HS-27A (cell line): ENCODE data around the gene SANBR.
"Not testable (repeated sequence)": the region's sequence is repeated elsewhere in the genome, so short reads cannot be mapped to it uniquely, and the experiment has no call there.

ENCODE experiments used
- DNase-seq: peaks from one replicate; pipeline ENCODE4 v3.0.0-alpha.2; 2012; ENCODE audit warnings: low read depth, missing footprints

Gene SANBR

GRCh38 chr2:61065714-61066709 is at the start of gene SANBR:
Gene SANBR, plus strand, starts transcription at chr2:61065871. Its CDS starts 4,480 bp downstream, at chr2:61070351.
- DNase-seq = no peak

DNA sequence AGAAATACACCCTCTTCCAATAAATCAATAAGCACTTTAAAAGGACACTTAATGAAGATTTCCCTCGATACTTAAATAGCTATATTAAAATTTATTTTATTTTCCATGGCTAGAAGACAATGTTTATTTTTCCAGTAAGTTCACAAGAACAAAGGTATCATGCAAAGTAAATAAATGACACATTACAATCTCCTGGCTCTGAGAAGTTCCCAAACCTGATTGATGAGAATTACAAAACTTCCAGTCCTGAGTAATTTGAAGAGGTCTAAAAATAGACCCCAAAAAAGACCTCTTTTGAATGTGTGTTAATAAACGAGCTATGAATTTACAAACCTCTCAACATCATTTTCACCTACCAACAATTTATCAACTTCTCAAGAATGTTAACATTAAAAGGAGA is 49.7 kb upstream of the SANBR start:
- no peak for DNase-seq

GRCh38 chr2:61016392-61017002 is 49.2 kb upstream of the SANBR start:
- no peak for DNase-seq

- DNase-seq = peak; percentile 66
Observed at GRCh38 chr2:61017003-61017555, 48.6 kb upstream of the SANBR start.

DNA sequence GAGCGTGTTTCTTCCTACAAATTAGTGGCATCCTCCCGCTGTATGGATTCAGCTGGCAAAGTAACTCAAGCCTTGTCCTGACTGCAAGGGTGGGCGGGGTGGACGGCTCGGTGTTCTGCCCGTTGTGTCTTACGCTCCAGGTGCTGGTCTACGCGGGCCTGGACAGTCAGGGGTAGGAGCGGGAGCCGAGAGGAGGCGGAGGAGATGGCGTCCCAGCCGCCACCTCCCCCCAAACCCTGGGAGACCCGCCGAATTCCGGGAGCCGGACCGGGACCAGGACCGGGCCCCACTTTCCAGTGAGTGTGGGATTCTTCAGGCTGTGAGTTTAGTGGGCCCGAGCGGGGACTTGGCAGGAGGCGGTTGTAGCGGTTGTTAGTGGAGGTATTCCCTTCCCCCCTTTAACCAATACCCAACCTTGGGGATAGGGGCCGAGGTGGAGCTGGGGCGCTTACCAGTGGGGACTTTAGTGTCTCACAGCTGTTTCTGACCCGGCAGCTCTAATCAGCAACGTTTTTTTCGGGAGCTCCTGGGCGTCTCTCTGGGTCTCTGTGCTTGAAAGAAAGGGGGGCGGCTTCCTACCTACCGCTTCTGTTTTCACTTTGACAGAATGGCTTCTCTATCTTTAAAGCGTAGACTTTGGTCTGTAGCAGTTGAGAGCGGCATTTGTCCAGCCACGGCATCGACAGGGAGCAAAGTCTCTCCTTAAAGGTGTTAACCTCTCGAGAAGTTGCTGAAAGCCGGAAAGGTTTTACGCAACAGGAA is 47.9 kb upstream of the SANBR start, which contains the start of the genes PEX13 and PUS10:
TSS of gene PEX13 (plus strand) at position 165 of the 762 bp plus-strand sequence. CDS start at position 205, 40 bp downstream.
TSS of gene PUS10 (minus strand) at position 700 of the 762 bp plus-strand sequence. CDS start 6,365 bp downstream, outside the sequence.
- DNase-seq = no peak

DNA sequence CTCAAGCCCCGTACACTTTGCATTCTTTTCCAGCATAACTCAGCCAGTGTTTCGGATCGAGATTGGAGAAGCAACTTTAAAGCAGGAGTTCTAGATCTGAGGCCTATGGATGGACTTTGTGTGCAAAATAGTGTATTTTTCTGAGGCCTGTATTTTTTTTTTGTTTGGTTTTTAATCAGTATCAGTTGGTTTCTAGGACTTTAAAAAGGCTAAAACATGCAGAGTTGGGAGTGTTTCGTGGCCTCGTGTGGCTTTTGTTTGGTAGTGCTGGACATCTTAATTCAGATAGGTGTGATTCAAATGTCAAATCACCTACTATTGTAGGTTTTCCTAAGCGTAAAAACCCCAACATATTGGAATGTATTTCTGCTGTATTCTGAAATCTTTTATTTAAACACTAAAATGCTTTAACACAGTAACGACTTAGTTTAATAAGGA is 47.3 kb upstream of the SANBR start:
- DNase-seq = no peak

- DNase-seq = no peak
Observed at GRCh38 chr2:61018798-61019197, 46.9 kb upstream of the SANBR start.

DNA sequence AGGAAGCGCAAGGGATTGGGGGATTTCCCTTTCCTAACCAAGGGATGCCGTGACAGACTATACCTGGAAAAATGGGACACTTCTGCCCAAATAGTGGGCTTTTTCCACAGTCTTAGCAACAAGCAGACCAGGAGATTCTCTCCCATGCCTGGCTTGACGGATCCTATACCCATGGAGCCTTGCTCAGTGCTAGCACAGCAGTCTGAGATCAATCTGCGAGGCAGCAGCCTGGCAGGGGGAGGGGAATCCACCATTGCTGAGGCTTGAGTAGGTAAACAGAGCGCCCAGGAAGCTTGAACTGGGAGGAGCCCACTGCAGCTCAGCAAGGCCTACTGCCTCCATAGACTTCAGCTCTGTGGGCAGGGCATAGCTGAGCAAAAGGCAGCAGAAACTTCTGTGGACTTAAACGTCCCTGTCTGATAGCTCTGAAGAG is 44.4 kb upstream of the SANBR start:
- no peak for DNase-seq

GRCh38 chr2:61023670-61024069 is 42.0 kb upstream of the SANBR start:
- no peak for DNase-seq

DNA sequence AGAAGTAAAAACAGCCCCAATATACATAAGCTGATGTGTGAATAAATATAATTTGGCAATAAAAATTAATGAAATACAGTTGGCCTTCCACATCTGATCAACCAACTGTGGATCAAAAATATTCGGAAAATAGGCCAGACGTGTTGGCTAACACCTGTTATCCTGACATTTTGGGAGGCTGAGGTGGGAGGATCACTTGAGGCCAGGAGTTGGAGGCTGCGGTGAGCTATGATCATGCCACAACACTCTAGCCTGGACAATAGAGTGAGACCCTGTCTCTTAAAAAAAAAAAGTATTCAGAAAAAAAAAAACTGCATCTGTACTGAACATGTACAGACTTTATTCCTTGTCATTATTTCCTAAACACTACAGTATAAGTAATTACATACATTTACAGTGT is 36.1 kb upstream of the SANBR start:
- DNase-seq = no peak

- DNase-seq = not testable (repeated sequence)
Observed at GRCh38 chr2:61034592-61034991, 31.1 kb upstream of the SANBR start.

GRCh38 chr2:61036643-61037042 is 29.0 kb upstream of the SANBR start:
- not testable (repeated sequence) for DNase-seq

GRCh38 chr2:61042807-61043206 is 22.9 kb upstream of the SANBR start:
- DNase-seq = no peak

DNA sequence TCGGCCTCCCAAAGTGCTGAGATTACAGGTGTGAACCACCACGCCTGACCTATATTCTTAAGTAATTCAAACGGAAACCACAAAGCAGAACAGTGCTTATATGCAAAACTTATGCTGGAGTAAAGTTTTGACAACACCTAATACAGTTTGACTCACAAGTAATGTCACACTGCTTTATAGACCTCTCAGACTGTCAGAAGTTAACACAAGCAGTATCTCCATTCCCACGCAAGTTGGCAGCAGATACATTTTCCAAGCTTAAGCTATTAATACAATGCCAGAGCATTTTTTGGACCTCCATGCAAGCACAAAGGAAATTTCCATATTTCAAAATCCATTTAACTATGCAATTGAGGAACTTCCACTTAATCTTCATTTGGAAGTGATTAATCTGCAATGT is 21.0 kb upstream of the SANBR start:
- DNase-seq = no peak

GRCh38 chr2:61045226-61045625 is 20.4 kb upstream of the SANBR start:
- no peak for DNase-seq

- no peak for DNase-seq
Observed at GRCh38 chr2:61045999-61046398, 19.7 kb upstream of the SANBR start.

GRCh38 chr2:61055557-61055956 is 10.1 kb upstream of the SANBR start:
- no peak for DNase-seq

DNA sequence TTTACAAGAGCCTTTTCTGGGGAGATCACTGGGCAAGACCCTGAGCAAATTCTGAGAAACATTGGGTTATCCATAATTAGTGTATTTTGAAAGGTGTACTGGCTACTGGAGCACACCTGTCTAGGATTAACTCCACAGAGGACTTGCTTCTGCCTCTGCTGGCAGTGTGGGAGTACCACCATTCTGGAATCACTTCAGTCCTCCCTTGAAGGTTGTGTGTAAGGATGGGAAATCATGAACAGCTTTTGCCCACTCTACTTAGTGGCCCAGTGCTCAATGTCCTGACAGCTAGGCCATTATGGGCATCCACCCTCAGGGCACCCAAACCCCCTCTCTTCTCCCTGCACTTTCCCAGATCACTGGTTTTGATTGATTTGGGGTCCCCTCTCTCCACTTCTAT is 8.1 kb upstream of the SANBR start:
- no peak for DNase-seq

DNA sequence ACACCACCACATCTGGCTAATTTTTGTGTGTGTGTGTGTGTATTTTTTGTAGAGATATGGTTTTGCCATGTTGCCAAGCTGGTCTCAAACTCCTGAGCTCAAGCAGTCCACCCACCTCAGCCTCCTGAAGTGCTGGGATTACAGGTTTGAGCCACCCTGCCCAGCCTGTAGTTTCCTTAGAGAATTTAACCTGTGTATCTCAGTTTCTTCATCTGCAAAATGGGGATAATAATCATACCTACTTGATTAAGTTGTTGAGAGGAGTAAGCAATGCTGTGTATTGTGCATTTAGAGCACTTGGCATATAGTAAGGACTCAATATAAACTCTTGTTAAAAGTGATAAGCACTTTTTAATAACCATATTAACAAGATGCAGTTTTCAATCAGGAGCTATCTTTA is 6.3 kb upstream of the SANBR start:
- no peak for DNase-seq

GRCh38 chr2:61074100-61074499 is 8.4 kb downstream of the SANBR start:
- no peak for DNase-seq

GRCh38 chr2:61085883-61086282 is 20.2 kb downstream of the SANBR start:
- DNase-seq = no peak

DNA sequence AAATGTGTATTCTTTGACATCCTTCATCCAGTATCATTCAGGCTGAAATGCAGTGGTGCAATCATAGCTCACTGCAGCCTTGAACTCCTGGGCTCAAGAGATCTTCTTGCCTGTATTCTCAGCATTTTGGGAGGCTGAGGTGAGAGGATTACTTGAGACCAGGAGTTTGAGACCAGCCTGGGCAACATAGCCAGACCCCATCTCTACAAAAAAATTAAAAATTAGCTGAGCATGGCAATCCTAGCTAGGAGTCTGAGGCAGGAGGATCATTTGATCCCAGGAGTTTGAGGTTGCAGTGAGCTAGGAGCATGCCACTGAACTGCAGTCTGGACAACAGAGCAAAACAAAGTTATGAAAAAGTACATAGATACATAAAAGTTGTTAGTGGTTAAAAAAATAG is 24.1 kb downstream of the SANBR start:
- DNase-seq = no peak
